ENCODE data around the gene CCDC138. TPM values are rescaled to one million over a fixed set of nuclear protein-coding genes. Genes with fewer than 3 reads are reported as not detected.

Gene CCDC138
- total RNA-seq, 4 donors from 2014 or later: 2.0 to 4.0 (median 2.9) TPM

DNA sequence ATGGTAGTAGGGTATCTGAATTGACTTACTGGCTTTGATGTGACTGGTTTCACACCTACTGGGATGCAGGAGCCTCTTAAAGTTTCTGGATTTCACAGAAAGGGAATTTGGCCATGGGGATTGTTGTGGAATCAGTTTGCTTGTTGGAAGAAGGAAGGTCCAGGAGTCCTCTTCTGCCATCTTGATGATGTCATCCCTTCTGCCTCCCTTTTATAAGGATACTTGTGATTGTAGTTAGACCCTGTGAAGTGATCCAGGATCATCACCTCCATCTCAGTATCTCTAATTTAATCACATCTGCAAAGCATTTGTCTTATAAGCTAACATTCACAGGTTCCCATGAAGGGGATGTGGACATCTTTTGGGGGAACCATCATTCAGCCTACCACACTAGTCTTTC is 79.5 kb downstream of the CCDC138 start:
- DNase-seq (ENCODE audit: low spot score in 2 of 2): no peak
- TF ChIP-seq, protein P1, sequence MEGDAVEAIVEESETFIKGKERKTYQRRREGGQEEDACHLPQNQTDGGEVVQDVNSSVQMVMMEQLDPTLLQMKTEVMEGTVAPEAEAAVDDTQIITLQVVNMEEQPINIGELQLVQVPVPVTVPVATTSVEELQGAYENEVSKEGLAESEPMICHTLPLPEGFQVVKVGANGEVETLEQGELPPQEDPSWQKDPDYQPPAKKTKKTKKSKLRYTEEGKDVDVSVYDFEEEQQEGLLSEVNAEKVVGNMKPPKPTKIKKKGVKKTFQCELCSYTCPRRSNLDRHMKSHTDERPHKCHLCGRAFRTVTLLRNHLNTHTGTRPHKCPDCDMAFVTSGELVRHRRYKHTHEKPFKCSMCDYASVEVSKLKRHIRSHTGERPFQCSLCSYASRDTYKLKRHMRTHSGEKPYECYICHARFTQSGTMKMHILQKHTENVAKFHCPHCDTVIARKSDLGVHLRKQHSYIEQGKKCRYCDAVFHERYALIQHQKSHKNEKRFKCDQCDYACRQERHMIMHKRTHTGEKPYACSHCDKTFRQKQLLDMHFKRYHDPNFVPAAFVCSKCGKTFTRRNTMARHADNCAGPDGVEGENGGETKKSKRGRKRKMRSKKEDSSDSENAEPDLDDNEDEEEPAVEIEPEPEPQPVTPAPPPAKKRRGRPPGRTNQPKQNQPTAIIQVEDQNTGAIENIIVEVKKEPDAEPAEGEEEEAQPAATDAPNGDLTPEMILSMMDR (IDR thresholded peaks at IDR 0.05): no peak
- TF ChIP-seq POLR2A (IDR thresholded peaks at IDR 0.05): no peak
- intact Hi-C loops (cut with DNase I; ENCODE audit: low total_unique reads): no loop called here
- no peak overlapping the region for H3K4me3 ChIP-seq (ENCODE audit: low read depth, poor library complexity, severe bottlenecking)

- 93 to 98% methylated on average over 1 of the region's 1 CpG for WGBS, 2 donors
- DNase-seq (ENCODE audit: low spot score in 2 of 2): no peak
- intact Hi-C loops (cut with DNase I; ENCODE audit: low total_unique reads): no loop called here
- TF ChIP-seq POLR2A (IDR thresholded peaks at IDR 0.05): no peak
- TF ChIP-seq, protein P1 (IDR thresholded peaks at IDR 0.05): no peak
- H3K4me3 ChIP-seq (ENCODE audit: low read depth, poor library complexity, severe bottlenecking): no peak overlapping the region
Observed at GRCh38 chr2:108868911-108869310, 82.3 kb downstream of the CCDC138 start.

DNA sequence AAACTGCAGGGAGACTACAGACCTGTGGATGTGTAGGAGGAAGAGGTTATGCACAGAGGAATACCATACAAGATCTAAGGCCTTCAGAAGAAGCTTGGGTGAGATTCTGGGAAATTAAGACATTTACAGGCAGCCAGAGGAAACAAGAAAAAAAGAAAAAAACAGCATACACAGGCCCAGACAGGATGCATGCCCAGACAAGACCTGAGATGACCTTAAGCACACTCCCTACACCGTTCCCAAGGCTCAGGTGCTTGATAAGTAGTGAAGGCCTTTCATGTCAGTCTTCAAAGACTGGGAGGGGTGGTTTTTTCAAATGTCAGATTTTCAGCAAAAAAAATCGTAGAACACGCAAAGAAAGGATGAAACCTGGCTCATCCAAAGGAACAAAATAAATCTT is 83.0 kb downstream of the CCDC138 start:
- 76 to 85% methylated on average over 3 of the region's 3 CpGs for WGBS, 2 donors
- intact Hi-C loops (cut with DNase I; ENCODE audit: low total_unique reads): no loop called here
- no peak overlapping the region for H3K4me3 ChIP-seq (ENCODE audit: low read depth, poor library complexity, severe bottlenecking)
- no peak for DNase-seq (ENCODE audit: low spot score in 2 of 2)
- no peak for TF ChIP-seq POLR2A (IDR thresholded peaks at IDR 0.05)
- TF ChIP-seq, protein P1 (IDR thresholded peaks at IDR 0.05): no peak

DNA sequence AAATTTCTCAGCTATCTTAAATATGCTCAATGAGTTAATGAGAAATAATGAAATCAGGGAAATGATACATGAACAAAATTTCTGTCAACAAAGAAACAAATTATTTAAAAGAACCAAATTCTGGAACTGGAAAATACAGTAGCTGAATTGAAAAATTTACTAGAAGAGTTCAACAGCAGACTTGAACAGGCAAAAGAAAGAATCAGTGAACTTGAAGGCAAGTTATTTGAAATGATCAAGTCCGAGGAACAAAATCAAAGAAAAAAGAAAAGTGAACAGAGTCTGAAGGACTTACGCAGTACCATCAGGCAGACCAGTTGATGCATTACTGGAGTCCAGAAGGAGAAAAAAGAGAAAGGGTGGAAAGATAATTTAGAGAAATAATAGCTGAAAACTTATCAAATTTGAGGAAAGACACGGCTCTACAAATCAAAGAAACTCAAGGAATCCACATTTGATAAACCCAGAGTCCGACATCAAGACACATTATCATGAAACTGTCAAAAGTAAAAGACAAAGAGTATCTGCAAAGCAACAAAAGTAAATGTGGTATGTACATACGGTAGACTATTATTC is 83.6 kb downstream of the CCDC138 start:
- DNase-seq (ENCODE audit: low spot score in 2 of 2): no peak
- WGBS, 2 donors: 96 to 99% methylated on average over 5 of the region's 5 CpGs
- intact Hi-C loops (cut with DNase I; ENCODE audit: low total_unique reads): no loop called here
- no peak overlapping the region for H3K4me3 ChIP-seq (ENCODE audit: low read depth, poor library complexity, severe bottlenecking)
- TF ChIP-seq POLR2A (IDR thresholded peaks at IDR 0.05): no peak
- TF ChIP-seq, protein P1 (IDR thresholded peaks at IDR 0.05): no peak

- DNase-seq (ENCODE audit: low spot score in 2 of 2): no peak
- intact Hi-C loops (cut with DNase I; ENCODE audit: low total_unique reads): no loop called here
- TF ChIP-seq POLR2A (IDR thresholded peaks at IDR 0.05): no peak
- TF ChIP-seq, protein P1 (IDR thresholded peaks at IDR 0.05): no peak
- no peak overlapping the region for H3K4me3 ChIP-seq (ENCODE audit: low read depth, poor library complexity, severe bottlenecking)
- 91 to 100% methylated on average over 2 of the region's 2 CpGs for WGBS, 2 donors
Observed at GRCh38 chr2:108877506-108877905, 90.9 kb downstream of the CCDC138 start.

DNA sequence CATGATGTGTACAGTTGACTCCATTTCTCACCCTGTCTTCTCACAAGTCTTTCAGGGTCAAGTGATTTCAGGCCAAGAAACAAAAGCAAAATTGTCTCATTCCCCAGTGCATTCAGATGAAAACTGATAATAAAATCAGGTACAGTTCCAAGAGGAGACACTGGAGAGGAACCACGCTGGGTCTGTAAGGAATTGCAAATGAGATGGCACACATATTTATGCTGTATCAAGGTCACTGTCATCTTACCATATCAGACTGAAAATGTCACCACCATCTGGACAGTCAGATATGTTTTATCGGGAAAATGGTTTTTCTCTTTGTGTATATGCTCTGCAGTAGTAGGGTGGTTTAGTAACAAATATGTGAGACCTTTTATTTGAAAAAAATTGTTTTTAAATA is 91.7 kb downstream of the CCDC138 start:
- DNase-seq (ENCODE audit: low spot score in 2 of 2): no peak
- intact Hi-C loops (cut with DNase I; ENCODE audit: low total_unique reads): no loop called here
- H3K4me3 ChIP-seq (ENCODE audit: low read depth, poor library complexity, severe bottlenecking): no peak overlapping the region
- TF ChIP-seq, protein P1 (IDR thresholded peaks at IDR 0.05): no peak
- no peak for TF ChIP-seq POLR2A (IDR thresholded peaks at IDR 0.05)
- 46 to 70% methylated on average over 2 of the region's 2 CpGs for WGBS, 2 donors

Measured in lower leg skin (tissue), 4 donors.